HCT116 (cell line): ENCODE measurements around the gene PRKG1. TPM values are rescaled to one million over a fixed set of nuclear protein-coding genes. Genes with fewer than 3 reads are reported as not detected.

Experiments used
- ATAC-seq: fragments of 200-7000 bp; cut with Tn5 transposase; 2 replicates; pipeline ENCODE4 v1.9.1; 2020; ENCODE audit warnings: mild to moderate bottlenecking, moderate library complexity
- BruUV-seq: library from RNA; stranded (reverse); fragments of 400-500 nt; replicated peaks from 2 replicates; lab custom pipeline; 2021; lab: Mats Ljungman, UMichigan
- CTCF ChIA-PET: fragments of 300-600 bp; sonication (Branson Sonifier 250); formaldehyde crosslinking; loops from one replicate; lab custom pipeline; 2021; ENCODE audit warnings: antibody characterized with exemption; lab: Charles Lee
- POLR2A ChIA-PET: fragments of 300-600, 350-600 bp; sonication (Branson Sonifier 250); formaldehyde crosslinking; loops from one replicate; lab custom pipeline; 2021; ENCODE audit warnings: antibody characterized with exemption; lab: Charles Lee
- RAD21 ChIA-PET, 2 experiments: fragments of 300-600 bp; sonication (Branson Sonifier 250); formaldehyde crosslinking; loops; one replicate each; lab custom pipeline; 2023; ENCODE audit warnings: low total read pairs in 2 of 2; ENCODE audit not compliant: uncharacterized antibody in 2 of 2, unreplicated experiment in 2 of 2, low non-redundant PET in 1 of 2; lab: Charles Lee
- DNase-seq: peaks from one replicate; pipeline ENCODE4 v3.0.0-alpha.2; 2010; ENCODE audit warnings: low read depth, low spot score
- H2AFZ ChIP-seq: fragments of 200-600 bp; shearing (Covaris generic), sonication (generic); 2 replicates; pipeline ENCODE4 v1.6.1; 2017; ENCODE audit warnings: low read depth, mixed run types, mixed read lengths, antibody characterized with exemption, low read length; ENCODE audit not compliant: poor library complexity, severe bottlenecking
- H3K27ac ChIP-seq: 2 replicates; pipeline ENCODE4 v1.5.1; 2012; ENCODE audit warnings: low read depth, low read length
- H3K27me3 ChIP-seq: fragments of 200-600 bp; sonication (generic); 2 replicates; pipeline ENCODE4 v1.6.1; 2016; ENCODE audit warnings: mixed run types, low read length, mixed read lengths; ENCODE audit not compliant: insufficient read depth
- H3K36me3 ChIP-seq, 2 experiments: fragments of 200-500 bp in 1 of 2; fragments of 200-600 bp in 1 of 2; sonication (Bioruptor generic) in 1 of 2; sonication (generic) in 1 of 2; 2 replicates each; pipeline versions ENCODE4 v1.5.1 to v1.6.1; 2014 to 2016; ENCODE audit warnings: low read length in 2 of 2, inconsistent platforms in 1 of 2, mixed read lengths in 1 of 2, mixed run types in 1 of 2; ENCODE audit not compliant: insufficient read depth in 2 of 2, control insufficient read depth in 1 of 2
- H3K4me1 ChIP-seq, 2 experiments: fragments of 200-600 bp in 1 of 2; sonication (generic) in 1 of 2; 2 replicates each; pipeline versions ENCODE4 v1.5.1 to v1.6.1; 2012 to 2017; ENCODE audit warnings: low read length in 2 of 2, inconsistent platforms in 1 of 2, mild to moderate bottlenecking in 1 of 2, mixed read lengths in 1 of 2, mixed run types in 1 of 2, moderate library complexity in 1 of 2; ENCODE audit not compliant: insufficient read depth in 2 of 2, control insufficient read depth in 1 of 2
- H3K4me2 ChIP-seq: fragments of 200-600 bp; sonication (generic); 2 replicates; pipeline ENCODE4 v1.6.1; 2017; ENCODE audit warnings: mixed run types, low read length, mixed read lengths
- H3K4me3 ChIP-seq, 2 experiments: fragments of 200-600 bp in 1 of 2; sonication (generic) in 1 of 2; replicated peaks in 1 of 2; 2 replicates each; pipeline ENCODE4 v1.5.1; 2011 to 2016; ENCODE audit warnings: low read length in 2 of 2, control low read depth in 1 of 2, low read depth in 1 of 2, mild to moderate bottlenecking in 1 of 2, mixed read lengths in 1 of 2, mixed run types in 1 of 2
- H3K79me2 ChIP-seq: fragments of 200-600 bp; sonication (generic); 2 replicates; pipeline ENCODE4 v1.6.1; 2017; ENCODE audit warnings: mild to moderate bottlenecking, mixed run types, low read length, moderate library complexity, mixed read lengths; ENCODE audit not compliant: insufficient read depth
- H3K9ac ChIP-seq: fragments of 200-600 bp; sonication (generic); 2 replicates; pipeline ENCODE4 v1.6.1; 2016; ENCODE audit warnings: low read length, mixed read lengths
- H3K9me2 ChIP-seq: fragments of 200-600 bp; sonication (generic), shearing (Covaris generic); 2 replicates; pipeline ENCODE4 v1.6.1; 2017; ENCODE audit warnings: mixed run types, mild to moderate bottlenecking, moderate library complexity; ENCODE audit not compliant: insufficient read depth
- H3K9me3 ChIP-seq, 2 experiments: fragments of 200-500 bp in 1 of 2; fragments of 200-600 bp in 1 of 2; sonication (Bioruptor generic) in 1 of 2; sonication (generic) in 1 of 2; 2 replicates each; pipeline ENCODE4 v1.6.1; 2014 to 2017; ENCODE audit warnings: low read length in 2 of 2, mixed read lengths in 2 of 2, inconsistent platforms in 1 of 2, low read depth in 1 of 2, mild to moderate bottlenecking in 1 of 2, mixed run types in 1 of 2, moderate library complexity in 1 of 2; ENCODE audit not compliant: control insufficient read depth in 1 of 2, insufficient read depth in 1 of 2
- H4K20me1 ChIP-seq: fragments of 200-600 bp; sonication (generic), shearing (Covaris generic); 2 replicates; pipeline ENCODE4 v1.6.1; 2017; ENCODE audit warnings: mixed run types, mild to moderate bottlenecking, moderate library complexity; ENCODE audit not compliant: insufficient read depth
- CBX3 ChIP-seq: IDR thresholded peaks from 2 replicates; pipeline ENCODE4 v1.6.1; 2012; ENCODE audit warnings: low read depth
- EGR1 ChIP-seq: IDR thresholded peaks from 2 replicates; pipeline ENCODE4 v1.6.1; 2012; ENCODE audit warnings: low read depth
- ELF1 ChIP-seq: IDR thresholded peaks from 2 replicates; pipeline ENCODE4 v1.6.1; 2012; ENCODE audit warnings: low read depth, borderline replicate concordance
- EZH2 ChIP-seq: fragments of 200-600 bp; sonication (generic); IDR thresholded peaks from 2 replicates; pipeline ENCODE4 v1.6.1; 2017; ENCODE audit warnings: antibody characterized with exemption, mixed run types
- EZH2phosphoT487 ChIP-seq: fragments of 200-600 bp; IDR thresholded peaks from 2 replicates; pipeline ENCODE4 v1.6.1; 2018; ENCODE audit warnings: antibody characterized with exemption, borderline replicate concordance
- FOSL1 ChIP-seq: IDR thresholded peaks from 2 replicates; pipeline ENCODE4 v1.6.1; 2012; ENCODE audit warnings: low read depth
- JUND ChIP-seq: IDR thresholded peaks from 2 replicates; pipeline ENCODE4 v1.6.1; 2012
- POLR2A ChIP-seq: IDR thresholded peaks from 2 replicates; pipeline ENCODE4 v1.7.0; 2011; ENCODE audit warnings: borderline replicate concordance; ENCODE audit not compliant: insufficient read depth, insufficient read length; ENCODE audit errors: extremely low read depth
- POLR2AphosphoS5 ChIP-seq: IDR thresholded peaks from 2 replicates; pipeline ENCODE4 v1.6.1; 2011; ENCODE audit warnings: mild to moderate bottlenecking, low read depth, low read length, moderate library complexity
- RAD21 ChIP-seq: IDR thresholded peaks from 2 replicates; pipeline ENCODE4 v1.6.1; 2012; ENCODE audit warnings: low read depth, mild to moderate bottlenecking
- SIN3A ChIP-seq: IDR thresholded peaks from 2 replicates; pipeline ENCODE4 v1.6.1; 2012; ENCODE audit warnings: low read depth
- SP1 ChIP-seq: IDR thresholded peaks from 2 replicates; pipeline ENCODE4 v1.6.1; 2012; ENCODE audit warnings: low read depth
- SRF ChIP-seq: IDR thresholded peaks from 2 replicates; pipeline ENCODE4 v1.6.1; 2012; ENCODE audit warnings: low read depth
- TCF7L2 ChIP-seq: IDR thresholded peaks from 2 replicates; pipeline ENCODE4 v1.7.0; 2011; ENCODE audit warnings: borderline replicate concordance, inconsistent platforms; ENCODE audit not compliant: insufficient read depth, insufficient read length; ENCODE audit errors: extremely low read depth
- YY1 ChIP-seq: IDR thresholded peaks from 2 replicates; pipeline ENCODE4 v1.6.1; 2011; ENCODE audit warnings: low read length, low read depth, moderate library complexity, mild to moderate bottlenecking; ENCODE audit not compliant: insufficient replicate concordance; ENCODE audit errors: extremely low read depth
- ZFX ChIP-seq: fragments of 450-650 bp; IDR thresholded peaks from 2 replicates; pipeline ENCODE4 v1.6.1; 2017
- ZNF274 ChIP-seq: fragments of 200-500 bp; sonication (Bioruptor generic); IDR thresholded peaks from 2 replicates; pipeline ENCODE4 v1.6.1; 2014; ENCODE audit warnings: mild to moderate bottlenecking, low read depth, low read length, inconsistent platforms
- intact Hi-C: fragments of 100-400 bp; cut with micrococcal nuclease; formaldehyde crosslinking; loops from 2 replicates; pipeline ENCODE4 v1.10.0; 2022
- total RNA-seq: library from RNA; stranded (reverse); gene quantifications from one replicate; pipeline ENCODE4 v1.2.1, GENCODE V29; 2021; ENCODE audit not compliant: unreplicated experiment
- TF ChIP-seq, protein P1 (sequence below): IDR thresholded peaks from 2 replicates; pipeline ENCODE4 v1.6.1; 2012
- TF ChIP-seq, protein P2 (sequence below), 3 experiments: fragments of 200-600 bp in 1 of 3; sonication (generic) in 1 of 3; IDR thresholded peaks in 2 of 3; conservative IDR thresholded peaks in 1 of 3; 2 replicates each; pipeline ENCODE4 v1.5.1; 2012 to 2017; ENCODE audit warnings: low read depth in 2 of 3, low read length in 2 of 3, antibody characterized with exemption in 1 of 3, borderline replicate concordance in 1 of 3, control low read depth in 1 of 3, mild to moderate bottlenecking in 1 of 3, mixed read lengths in 1 of 3, mixed run types in 1 of 3, moderate library complexity in 1 of 3; ENCODE audit not compliant: insufficient read depth in 1 of 3
- TF ChIP-seq, protein P3 (sequence below): IDR thresholded peaks from 2 replicates; pipeline ENCODE4 v1.6.1; 2011; ENCODE audit warnings: mild to moderate bottlenecking, low read length, moderate library complexity; ENCODE audit not compliant: insufficient replicate concordance; ENCODE audit errors: extremely low read depth

Gene PRKG1
- total RNA-seq, 1 experiment from 2014 or later: 1.4 TPM

DNA sequence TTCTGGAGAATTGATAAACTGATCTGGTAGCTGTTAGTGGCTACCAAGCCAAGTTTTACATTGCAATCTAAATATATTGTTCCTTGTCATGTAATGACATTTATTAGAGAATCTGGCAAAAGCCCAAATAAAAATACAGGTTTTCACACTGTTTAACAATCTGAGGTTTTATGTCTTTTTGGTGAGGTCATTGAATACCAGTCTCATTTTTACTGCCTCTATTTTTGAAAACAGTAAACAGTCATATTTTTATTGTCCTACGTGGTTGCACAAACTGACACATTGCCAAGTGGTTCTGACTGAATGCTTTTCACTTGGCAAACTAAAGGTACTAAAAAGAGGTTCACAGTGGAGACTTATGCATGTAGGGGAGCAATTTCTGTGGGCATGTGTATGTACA lies 157.5 kb downstream of the PRKG1 start:
- no peak overlapping the region for H3K27ac ChIP-seq
- ChIA-PET RAD21 (no interaction called here), POLR2A (no interaction called here), CTCF (no interaction called here)
- H3K79me2 ChIP-seq: no peaks in the 10 kb centered on the region
- no peaks in the 10 kb centered on the region for H4K20me1 ChIP-seq
- H3K4me2 ChIP-seq: no peak overlapping the region
- DNase-seq: no peak
- BruUV-seq: no TSS peak
- H3K27me3 ChIP-seq: peaks cover 29% of the 10 kb centered on the region; the same call in 1 of the 2 replicates
- intact Hi-C loops: no loop called here
- H3K4me3 ChIP-seq: no peak overlapping the region
- no peak overlapping the region for H3K9ac ChIP-seq
- H3K4me1 ChIP-seq: no peaks in the 10 kb centered on the region
- H3K36me3 ChIP-seq: no peaks in the 10 kb centered on the region; a peak in 1 of 4 replicates
- no peaks in the 10 kb centered on the region for H3K9me3 ChIP-seq
- ATAC-seq: no peak
- H2AFZ ChIP-seq: no peak overlapping the region
- TF ChIP-seq, protein P1, sequence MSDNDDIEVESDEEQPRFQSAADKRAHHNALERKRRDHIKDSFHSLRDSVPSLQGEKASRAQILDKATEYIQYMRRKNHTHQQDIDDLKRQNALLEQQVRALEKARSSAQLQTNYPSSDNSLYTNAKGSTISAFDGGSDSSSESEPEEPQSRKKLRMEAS: no peak
- TF ChIP-seq POLR2A: no peak
- no peak for TF ChIP-seq EGR1
- TF ChIP-seq ZNF274: no peak
- TF ChIP-seq ELF1: no peak
- TF ChIP-seq CBX3: no peak
- no peak for TF ChIP-seq TCF7L2
- TF ChIP-seq RAD21: no peak
- TF ChIP-seq POLR2AphosphoS5: no peak
- TF ChIP-seq, protein P2, sequence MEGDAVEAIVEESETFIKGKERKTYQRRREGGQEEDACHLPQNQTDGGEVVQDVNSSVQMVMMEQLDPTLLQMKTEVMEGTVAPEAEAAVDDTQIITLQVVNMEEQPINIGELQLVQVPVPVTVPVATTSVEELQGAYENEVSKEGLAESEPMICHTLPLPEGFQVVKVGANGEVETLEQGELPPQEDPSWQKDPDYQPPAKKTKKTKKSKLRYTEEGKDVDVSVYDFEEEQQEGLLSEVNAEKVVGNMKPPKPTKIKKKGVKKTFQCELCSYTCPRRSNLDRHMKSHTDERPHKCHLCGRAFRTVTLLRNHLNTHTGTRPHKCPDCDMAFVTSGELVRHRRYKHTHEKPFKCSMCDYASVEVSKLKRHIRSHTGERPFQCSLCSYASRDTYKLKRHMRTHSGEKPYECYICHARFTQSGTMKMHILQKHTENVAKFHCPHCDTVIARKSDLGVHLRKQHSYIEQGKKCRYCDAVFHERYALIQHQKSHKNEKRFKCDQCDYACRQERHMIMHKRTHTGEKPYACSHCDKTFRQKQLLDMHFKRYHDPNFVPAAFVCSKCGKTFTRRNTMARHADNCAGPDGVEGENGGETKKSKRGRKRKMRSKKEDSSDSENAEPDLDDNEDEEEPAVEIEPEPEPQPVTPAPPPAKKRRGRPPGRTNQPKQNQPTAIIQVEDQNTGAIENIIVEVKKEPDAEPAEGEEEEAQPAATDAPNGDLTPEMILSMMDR (IDR thresholded peaks at IDR 0.05 in 2 of 3, conservative IDR thresholded peaks at IDR 0.05 in 1 of 3; ENCODE audit: borderline replicate concordance in 1 of 3, insufficient read depth in 1 of 3, low read depth in 2 of 3, low read length in 2 of 3): no peak
- no peak for TF ChIP-seq EZH2phosphoT487
- TF ChIP-seq YY1: no peak
- TF ChIP-seq ZFX: no peak
- TF ChIP-seq, protein P3, sequence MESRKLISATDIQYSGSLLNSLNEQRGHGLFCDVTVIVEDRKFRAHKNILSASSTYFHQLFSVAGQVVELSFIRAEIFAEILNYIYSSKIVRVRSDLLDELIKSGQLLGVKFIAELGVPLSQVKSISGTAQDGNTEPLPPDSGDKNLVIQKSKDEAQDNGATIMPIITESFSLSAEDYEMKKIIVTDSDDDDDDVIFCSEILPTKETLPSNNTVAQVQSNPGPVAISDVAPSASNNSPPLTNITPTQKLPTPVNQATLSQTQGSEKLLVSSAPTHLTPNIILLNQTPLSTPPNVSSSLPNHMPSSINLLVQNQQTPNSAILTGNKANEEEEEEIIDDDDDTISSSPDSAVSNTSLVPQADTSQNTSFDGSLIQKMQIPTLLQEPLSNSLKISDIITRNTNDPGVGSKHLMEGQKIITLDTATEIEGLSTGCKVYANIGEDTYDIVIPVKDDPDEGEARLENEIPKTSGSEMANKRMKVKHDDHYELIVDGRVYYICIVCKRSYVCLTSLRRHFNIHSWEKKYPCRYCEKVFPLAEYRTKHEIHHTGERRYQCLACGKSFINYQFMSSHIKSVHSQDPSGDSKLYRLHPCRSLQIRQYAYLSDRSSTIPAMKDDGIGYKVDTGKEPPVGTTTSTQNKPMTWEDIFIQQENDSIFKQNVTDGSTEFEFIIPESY: no peak
- TF ChIP-seq JUND: no peak
- TF ChIP-seq SP1: no peak
- TF ChIP-seq FOSL1: no peak
- TF ChIP-seq SRF: no peak
- TF ChIP-seq EZH2: no peak
- TF ChIP-seq SIN3A: no peak
- no peaks in the 10 kb centered on the region for H3K9me2 ChIP-seq
